Suppressor macrophage treated with lipopolysaccharide for 4 hours (primary cell): Measurements from ENCODE around the gene SEPTIN10.

Experiments
- DNase-seq: peaks from one replicate; pipeline ENCODE4 v3.0.0-alpha.2; 2020

Gene SEPTIN10

DNA sequence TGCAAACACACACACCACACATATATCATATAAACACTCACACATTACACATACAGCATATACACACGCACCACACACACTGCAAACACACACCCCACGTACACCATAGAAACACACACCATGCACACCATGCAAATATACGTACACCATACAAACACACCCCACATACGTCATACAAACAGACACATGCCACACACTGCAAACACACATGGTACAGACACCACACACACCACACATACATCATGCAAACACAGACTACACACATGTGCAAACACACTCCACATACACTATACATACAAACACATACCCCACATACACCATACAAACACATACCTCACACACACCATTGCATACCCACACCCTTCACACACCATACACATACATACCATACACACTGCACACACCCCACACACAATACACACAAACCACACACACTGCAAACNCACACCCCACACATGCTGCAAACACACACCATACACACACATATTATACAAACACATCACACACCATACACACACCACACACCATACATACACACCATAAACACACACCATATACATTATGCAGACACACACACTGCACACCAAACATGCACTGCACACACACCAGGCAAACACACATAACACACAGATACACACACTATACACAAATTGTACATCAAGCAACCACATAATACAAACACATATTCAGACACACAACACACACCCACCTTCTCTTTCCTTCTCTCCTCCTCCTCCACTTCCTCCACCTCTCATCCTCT is 120.4 kb downstream of the SEPTIN10 start:
- DNase-seq: no peak
